NCI-H1417 (cell line): Measurements from ENCODE around the gene IFIT5.
"Not testable (repeated sequence)": the region's sequence is repeated elsewhere in the genome, so short reads cannot be mapped to it uniquely, and the experiment has no call there.

ENCODE experiments used
- DNase-seq, 3 experiments: peaks; one replicate each; lab custom pipeline; 2025; lab: John Stamatoyannopoulos, UW

Gene IFIT5

GRCh38 chr10:89392974-89393373 lies 21.4 kb upstream of the IFIT5 start:
- DNase-seq: no peak

DNA sequence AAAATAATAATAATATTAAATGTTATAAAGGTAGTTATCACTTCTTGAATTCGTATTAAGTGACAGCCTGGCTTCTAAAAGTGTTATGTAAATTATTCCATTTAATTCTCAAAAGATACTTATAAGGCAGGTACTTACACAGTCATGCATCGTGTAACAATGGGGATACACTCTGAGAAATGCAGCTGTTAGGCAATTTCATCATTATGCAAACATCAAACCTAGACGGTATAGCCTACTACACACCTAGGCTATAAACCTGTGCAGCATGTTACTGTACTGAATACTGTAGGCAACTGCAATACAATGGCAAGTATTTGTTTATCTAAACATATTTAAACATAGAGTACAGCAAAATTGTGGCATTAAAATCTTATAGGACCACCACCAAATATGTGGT lies 20.5 kb upstream of the IFIT5 start:
- peak in 2 of 3 experiments; percentile 2 to 27 for DNase-seq

- no peak for DNase-seq
These were observed 19.2 kb upstream of the IFIT5 start for GRCh38 chr10:89395141-89395540.

DNA sequence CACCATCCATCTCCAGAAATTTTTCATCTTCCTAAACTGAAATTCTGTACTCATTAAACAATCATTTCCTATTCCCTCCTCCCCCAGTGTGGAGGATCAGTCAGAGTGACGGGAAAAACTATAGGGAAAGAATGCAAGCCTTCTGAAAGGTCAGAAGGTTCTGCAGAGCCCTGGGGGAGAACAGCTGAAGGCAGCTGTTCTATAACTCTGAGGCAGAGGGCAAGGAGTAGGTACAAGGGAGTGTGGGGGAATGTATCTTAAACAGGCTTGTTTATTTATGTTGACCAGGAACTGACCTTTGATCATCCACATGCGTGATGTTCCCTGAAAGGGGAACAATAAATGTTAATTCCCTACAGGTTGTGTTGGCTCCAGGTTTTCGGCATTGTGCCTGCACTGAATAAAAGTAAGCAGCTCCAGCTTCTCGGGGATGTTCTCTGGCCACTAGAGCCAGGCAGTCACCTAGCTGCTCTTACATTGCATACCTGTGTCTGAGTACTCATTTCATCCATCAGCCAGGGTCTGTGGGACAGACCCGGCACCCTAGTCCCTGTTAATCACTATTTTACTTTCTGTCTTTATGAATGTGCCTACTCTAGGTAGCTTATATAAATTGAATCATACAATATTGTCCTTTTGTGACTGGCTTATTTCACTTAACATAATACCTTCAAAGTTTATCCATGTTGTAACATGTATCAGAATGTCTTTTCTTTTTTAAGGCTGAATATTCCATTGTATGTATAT lies 16.2 kb upstream of the IFIT5 start:
- DNase-seq: no peak

DNA sequence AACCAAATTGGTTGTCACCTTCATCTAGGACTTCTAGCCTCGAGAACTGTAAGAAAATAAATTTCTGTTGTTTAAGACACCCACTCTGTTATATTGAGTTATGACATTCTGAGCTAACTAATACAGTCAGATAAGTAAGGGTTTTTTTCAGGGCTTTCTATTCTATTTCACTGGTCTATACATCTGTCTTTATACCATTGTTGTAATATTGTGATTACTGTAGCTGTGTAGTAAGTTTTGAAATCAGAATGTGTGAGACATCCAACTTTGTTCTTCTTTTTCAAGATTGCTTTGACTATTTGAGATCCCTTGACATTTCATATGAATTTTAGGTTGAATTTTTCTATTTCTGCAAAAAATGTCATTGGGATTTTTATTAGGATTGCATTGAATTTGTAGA lies 14.4 kb upstream of the IFIT5 start:
- no peak for DNase-seq

DNA sequence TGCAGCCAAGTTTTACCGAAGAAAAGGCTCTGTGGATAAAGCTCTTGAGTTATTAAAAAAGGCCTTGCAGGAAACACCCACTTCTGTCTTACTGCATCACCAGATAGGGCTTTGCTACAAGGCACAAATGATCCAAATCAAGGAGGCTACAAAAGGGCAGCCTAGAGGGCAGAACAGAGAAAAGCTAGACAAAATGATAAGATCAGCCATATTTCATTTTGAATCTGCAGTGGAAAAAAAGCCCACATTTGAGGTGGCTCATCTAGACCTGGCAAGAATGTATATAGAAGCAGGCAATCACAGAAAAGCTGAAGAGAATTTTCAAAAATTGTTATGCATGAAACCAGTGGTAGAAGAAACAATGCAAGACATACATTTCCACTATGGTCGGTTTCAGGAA lies 11.3 kb upstream of the IFIT5 start:
- no peak for DNase-seq

DNA sequence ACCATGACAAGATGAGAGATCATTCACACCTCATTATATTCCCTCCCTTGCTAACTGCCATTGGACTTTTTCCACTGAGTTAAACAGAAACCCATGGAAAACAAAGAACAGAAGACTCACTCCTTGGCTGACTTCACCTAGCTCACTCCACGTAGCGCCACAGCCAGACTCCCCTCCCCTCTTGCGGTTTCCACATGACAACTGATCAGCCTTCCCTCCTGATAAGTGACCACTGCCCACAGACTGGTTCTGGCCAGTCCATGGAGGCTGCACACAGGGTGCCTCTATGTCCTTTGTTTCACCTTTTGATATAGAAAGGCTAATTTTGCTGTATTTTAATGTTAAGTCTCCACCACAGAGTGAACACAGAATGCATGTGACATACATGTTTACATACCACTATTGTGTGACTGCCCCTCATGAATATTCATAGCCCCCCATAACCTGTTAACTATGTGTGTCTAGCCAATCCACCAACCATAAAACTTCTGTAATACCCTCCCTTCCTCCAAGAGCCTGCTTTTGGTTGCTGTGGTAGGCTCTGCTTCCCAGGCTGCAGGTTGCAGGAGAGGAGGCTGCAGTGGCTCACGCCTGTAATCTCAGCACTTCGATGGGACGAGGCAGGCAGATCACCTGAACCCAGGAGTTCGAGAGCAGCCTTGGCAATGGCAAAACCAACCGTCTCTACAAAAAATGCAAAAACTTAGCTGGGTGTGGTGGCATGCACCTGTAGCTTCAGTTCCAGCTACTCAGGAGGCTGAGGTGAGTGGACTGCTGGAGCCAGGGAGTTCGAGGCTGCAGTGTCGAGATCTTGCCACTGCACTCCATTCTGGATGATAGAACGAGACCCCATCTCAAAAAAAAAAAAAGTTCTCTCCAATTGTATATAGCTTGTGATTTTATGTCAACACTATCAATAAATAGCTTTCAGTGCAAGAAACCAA lies 10.0 kb upstream of the IFIT5 start:
- no peak for DNase-seq

GRCh38 chr10:89406178-89406577 lies 8.2 kb upstream of the IFIT5 start:
- not testable (repeated sequence) for DNase-seq

DNA sequence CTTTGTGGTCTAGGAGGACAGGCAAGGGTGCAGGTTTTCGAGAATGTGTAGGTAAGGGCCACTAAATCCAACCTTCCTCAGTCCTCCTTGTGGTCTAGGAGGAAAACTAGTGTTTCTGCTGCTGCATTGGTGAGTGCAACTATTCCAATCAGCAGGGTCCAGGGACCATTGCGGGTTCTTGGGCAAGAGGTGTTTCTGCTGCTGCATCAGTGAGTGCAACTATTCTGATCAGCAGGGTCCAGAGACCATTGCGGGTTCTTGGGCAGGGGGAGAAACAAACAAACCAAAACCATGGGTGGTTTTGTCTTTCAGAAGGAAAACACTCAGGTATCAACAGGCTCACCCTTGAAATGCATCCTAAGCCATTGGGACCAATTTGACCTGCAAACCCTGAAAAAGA lies 6.6 kb upstream of the IFIT5 start:
- not testable (repeated sequence) for DNase-seq

GRCh38 chr10:89409282-89409681 lies 5.1 kb upstream of the IFIT5 start:
- DNase-seq: not testable (repeated sequence)

DNA sequence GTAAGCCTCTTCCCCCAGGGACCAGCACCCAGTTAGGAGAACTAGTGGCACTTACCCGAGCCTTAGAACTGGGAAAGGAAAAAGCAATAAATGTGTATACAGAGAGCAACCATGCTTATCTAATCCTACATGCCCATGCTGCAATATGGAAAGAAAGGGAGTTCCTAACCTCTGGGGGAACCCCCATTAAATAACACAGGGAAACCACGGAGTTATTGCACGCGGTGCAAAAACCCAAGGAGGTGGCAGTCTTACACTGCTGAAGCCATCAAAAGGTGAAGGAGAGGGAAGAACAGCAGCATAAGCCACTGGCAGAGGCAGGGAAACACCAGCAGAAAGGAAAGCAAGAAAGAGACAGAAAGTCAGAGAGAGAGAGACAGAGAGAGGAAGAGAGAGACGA lies 3.8 kb upstream of the IFIT5 start:
- not testable (repeated sequence) for DNase-seq

- DNase-seq: peak in 1 of 3 experiments; percentile 17
These were observed 3.2 kb upstream of the IFIT5 start for GRCh38 chr10:89411135-89411534.

GRCh38 chr10:89412276-89412675 lies 2.1 kb upstream of the IFIT5 start:
- DNase-seq: not testable (repeated sequence)

- no peak for DNase-seq
These were observed 913 bp upstream of the IFIT5 start for GRCh38 chr10:89413398-89413912.

- peak; percentile 42 to 78 (median 76) for DNase-seq
These were observed 782 bp downstream of the IFIT5 start for GRCh38 chr10:89414879-89415821.

DNA sequence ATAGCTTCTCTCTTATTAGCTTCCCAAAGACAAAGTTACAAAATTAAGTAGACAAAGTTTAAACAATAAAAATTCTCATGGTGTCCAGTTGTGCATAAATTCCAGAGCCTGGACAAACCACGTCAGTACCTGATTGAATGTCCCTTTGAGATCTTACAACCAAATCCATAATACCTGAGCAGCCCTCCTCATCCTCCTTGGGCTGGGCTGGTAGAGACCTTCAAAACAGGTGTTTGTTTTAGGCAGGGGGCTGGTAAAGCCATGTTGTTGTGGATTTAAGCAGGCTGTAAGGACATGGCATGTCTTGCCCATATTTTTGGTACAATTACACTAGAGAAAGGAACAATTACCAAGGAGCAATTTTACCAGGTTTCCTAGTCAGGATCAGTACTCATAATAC lies 2.1 kb downstream of the IFIT5 start:
- no peak for DNase-seq

DNA sequence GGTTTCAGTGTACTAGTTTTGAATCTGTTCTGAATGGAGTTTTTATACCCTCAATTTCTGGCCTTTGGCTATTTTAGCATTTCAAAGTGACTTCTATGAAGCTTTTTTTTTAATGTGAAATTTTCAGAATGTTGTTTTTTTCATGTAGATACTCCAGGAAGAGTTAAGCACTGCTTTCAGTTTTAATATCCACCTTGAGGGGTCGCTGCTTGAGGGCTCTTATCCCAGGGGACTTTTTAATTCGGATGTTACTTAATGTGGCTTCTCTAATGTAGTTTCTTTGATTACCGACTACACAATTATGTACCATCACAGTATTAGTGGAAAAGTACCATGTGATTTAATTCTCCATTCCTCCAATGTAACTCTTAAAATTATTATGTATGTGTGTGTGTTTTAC lies 5.2 kb downstream of the IFIT5 start:
- no peak for DNase-seq

DNA sequence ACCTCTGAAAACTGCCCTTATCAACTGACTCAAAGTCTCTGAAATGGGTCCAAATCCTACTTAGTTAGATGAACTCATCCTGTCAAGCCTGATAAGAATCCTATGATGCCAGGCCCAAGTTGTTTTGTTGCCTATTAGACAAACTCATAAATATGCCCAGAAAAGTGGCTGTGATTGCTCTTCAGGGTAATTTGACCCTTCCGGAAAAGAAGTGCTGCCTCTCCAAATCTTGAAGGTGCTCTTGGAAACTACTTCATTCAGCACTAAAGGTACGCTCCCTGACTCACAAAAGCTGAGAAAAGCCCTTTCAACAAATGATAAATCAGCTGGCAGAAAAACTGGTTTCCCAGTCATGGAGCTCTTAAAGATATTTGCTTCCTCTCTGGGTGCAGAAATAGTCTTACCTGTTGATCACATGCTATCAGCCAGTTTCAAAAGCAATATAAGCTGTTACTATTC lies 6.7 kb downstream of the IFIT5 start:
- peak in 1 of 3 experiments; percentile 68 for DNase-seq

DNA sequence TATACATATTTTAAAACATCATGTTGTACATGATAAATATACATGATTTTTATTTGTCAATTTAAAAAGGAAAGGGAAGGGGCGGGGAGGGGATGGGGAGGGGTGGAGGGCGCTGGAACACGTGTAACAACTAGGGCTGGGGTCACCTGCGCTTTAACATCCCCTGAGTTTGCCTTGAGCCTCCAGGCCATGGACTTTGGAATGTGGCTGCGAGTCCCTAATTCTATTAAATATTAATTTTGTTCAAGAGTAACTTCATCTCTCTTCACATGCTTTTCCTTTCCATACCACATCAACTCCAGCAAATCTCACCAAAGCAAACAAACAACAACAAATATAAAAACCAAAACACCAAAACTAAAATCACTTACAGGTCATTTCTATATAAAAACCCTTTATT lies 10.6 kb downstream of the IFIT5 start:
- no peak for DNase-seq

- peak; percentile 7 to 62 (median 35) for DNase-seq
These were observed 12.0 kb downstream of the IFIT5 start for GRCh38 chr10:89426230-89426868.

DNA sequence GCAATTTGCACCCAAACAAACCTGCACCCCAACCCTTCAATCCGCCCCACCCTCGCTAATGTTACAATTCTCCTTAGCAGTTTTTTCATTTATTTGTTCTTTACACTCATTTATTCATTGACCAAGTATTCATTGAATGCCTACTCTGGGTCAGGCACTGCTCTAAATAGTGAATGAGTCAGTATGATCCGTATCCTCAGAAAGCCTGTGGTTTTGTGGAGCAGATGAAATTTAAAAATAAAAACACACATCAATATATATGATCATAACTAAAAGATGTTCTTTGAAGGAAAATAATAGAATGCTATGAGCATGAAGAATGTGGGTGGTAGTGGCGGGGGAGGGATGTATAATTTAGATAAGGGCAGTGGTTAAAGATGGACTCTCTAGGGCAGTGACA lies 13.3 kb downstream of the IFIT5 start:
- no peak for DNase-seq
